Measurements from ENCODE around the gene SLC43A2.

Gene SLC43A2

DNA sequence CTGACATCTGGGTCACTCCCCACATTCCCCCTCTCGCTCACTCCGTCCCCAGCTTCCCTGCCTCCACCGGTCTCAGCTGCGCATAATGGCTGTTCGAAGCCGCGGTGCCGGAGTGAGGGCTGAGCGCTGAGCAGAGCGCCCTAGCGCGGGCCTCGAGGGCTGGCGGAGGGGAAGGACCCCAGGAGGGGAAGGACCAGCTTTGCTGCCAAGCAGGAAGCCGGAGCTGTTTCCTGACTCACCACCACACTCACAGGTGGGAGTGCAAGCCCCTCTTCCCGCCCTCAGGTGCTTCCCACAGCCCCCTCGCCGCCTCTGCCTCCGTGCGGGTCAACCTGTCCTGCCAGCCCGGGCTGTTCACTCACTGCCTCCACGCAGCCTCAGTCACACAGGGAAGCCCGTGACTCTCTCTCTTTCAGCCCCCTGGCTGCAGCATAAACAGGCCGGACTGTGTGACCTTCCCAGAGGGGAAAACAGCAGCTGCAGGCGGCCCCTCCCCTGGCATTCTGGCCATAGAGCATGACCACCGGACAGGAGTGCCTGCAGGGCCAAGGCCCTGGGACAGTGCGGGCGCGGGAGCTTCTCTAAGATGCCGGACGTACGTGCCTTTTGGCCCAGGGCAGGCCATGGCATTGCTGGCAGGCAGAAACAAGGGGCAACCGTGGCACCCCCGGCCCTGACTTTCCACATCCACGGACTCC, 23.7 kb downstream of the SLC43A2 start:
- no peak overlapping the region for H3K4me3 ChIP-seq (ENCODE audit: low read depth, low read length)
- TF ChIP-seq, protein P1, sequence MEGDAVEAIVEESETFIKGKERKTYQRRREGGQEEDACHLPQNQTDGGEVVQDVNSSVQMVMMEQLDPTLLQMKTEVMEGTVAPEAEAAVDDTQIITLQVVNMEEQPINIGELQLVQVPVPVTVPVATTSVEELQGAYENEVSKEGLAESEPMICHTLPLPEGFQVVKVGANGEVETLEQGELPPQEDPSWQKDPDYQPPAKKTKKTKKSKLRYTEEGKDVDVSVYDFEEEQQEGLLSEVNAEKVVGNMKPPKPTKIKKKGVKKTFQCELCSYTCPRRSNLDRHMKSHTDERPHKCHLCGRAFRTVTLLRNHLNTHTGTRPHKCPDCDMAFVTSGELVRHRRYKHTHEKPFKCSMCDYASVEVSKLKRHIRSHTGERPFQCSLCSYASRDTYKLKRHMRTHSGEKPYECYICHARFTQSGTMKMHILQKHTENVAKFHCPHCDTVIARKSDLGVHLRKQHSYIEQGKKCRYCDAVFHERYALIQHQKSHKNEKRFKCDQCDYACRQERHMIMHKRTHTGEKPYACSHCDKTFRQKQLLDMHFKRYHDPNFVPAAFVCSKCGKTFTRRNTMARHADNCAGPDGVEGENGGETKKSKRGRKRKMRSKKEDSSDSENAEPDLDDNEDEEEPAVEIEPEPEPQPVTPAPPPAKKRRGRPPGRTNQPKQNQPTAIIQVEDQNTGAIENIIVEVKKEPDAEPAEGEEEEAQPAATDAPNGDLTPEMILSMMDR (IDR thresholded peaks at IDR 0.05; ENCODE audit: borderline replicate concordance, insufficient read depth, low read depth, low read length): no peak

DNA sequence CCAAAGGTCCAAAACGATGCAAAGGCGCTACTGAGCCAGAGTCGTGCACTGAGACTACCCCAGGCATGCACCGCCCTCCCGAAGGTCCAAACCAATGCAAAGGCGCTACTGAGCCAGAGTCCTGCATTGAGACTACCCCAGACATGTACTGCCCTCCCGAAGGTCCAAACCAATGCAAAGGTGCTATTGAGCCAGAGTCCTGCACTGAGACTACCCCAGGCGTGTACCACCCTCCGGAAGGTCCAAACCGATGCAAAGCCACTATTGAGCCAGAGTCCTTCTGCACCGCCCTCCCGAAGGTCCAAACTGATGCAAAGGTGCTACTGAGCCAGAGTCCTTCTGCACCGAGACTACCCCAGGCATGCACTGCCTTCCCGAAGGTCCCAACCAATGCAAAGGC, 27.1 kb downstream of the SLC43A2 start:
- H3K4me3 ChIP-seq (ENCODE audit: low read depth, low read length): no peak overlapping the region
- TF ChIP-seq, protein P1 (IDR thresholded peaks at IDR 0.05; ENCODE audit: borderline replicate concordance, insufficient read depth, low read depth, low read length): no peak

DNA sequence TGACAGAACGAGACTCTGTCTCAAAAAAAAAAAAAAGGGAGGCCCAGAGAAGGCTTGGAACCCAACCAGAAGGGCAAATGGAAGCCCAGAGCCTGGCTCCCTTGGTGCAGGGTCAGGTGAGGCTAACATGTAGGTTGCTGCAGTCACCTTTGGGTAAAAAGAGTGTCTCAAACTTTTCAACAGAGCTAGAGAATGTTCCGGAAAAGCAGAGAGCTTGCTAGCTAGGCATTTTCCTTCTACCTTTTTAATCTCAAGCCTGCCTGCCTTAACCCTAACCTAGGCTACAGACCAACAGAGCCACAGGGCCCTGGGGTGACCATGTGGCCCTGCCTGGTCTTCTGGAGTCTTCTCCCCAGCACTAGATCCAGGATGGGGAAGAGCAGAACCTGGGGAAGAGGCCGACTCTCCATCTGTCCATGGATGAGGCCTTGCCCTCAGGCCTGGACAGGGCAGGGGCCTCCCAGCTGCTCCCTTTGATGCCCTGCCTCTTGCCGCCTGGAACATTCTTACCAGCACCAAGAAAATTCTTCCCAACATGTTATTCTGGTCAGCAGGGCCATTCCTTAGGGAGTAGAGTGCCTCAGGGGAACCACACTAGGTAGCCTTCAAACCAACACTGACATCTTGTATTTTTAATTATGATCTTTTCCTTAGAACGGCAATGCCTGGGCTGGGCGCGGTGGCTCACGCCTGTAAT, 30.1 kb downstream of the SLC43A2 start:
- no peak overlapping the region for H3K4me3 ChIP-seq (ENCODE audit: low read depth, low read length)
- TF ChIP-seq, protein P1 (IDR thresholded peaks at IDR 0.05; ENCODE audit: borderline replicate concordance, insufficient read depth, low read depth, low read length): no peak

DNA sequence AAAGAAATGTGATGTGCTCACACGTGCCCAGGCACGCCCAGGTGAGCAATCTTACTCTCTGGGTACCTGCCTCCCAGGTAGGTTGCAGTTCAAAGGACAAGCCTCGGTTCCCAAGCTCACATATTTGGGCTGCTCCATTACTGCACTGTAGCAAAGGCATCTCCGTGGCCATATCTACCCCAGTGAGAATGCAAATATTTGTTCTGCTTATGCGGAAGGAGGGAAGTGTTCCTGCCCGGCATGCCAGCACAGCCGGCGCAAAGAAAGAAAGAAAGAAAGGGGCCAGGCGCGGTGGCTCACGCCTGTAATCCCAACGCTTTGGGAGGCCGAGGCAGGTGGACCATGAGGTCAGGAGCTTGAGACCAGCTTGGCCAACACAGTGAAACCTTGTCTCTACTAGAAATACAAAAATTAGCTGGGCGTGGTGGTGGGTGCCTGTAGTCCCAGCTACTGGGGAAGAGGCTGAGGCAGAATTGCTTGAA, 30.7 kb downstream of the SLC43A2 start:
- H3K4me3 ChIP-seq (ENCODE audit: low read depth, low read length): no peak overlapping the region
- TF ChIP-seq, protein P1 (IDR thresholded peaks at IDR 0.05; ENCODE audit: borderline replicate concordance, insufficient read depth, low read depth, low read length): no peak

DNA sequence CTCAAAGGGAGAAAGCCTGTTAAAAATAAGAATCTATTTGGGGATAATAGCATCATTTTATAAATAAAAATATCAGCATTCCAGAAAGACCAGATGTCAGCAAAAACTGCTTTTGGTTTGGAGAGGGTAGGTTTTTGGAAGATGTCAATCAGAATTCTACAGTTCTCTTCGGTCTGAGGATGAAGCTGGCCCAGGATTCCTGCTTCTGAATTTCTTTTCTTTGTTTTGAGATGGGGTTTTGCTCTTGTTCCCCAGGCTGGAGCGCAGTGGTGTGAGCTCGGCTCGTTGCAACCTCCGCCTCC, 35.1 kb downstream of the SLC43A2 start:
- H3K4me3 ChIP-seq (ENCODE audit: low read depth, low read length): no peak overlapping the region
- TF ChIP-seq, protein P1 (IDR thresholded peaks at IDR 0.05; ENCODE audit: borderline replicate concordance, insufficient read depth, low read depth, low read length): no peak

DNA sequence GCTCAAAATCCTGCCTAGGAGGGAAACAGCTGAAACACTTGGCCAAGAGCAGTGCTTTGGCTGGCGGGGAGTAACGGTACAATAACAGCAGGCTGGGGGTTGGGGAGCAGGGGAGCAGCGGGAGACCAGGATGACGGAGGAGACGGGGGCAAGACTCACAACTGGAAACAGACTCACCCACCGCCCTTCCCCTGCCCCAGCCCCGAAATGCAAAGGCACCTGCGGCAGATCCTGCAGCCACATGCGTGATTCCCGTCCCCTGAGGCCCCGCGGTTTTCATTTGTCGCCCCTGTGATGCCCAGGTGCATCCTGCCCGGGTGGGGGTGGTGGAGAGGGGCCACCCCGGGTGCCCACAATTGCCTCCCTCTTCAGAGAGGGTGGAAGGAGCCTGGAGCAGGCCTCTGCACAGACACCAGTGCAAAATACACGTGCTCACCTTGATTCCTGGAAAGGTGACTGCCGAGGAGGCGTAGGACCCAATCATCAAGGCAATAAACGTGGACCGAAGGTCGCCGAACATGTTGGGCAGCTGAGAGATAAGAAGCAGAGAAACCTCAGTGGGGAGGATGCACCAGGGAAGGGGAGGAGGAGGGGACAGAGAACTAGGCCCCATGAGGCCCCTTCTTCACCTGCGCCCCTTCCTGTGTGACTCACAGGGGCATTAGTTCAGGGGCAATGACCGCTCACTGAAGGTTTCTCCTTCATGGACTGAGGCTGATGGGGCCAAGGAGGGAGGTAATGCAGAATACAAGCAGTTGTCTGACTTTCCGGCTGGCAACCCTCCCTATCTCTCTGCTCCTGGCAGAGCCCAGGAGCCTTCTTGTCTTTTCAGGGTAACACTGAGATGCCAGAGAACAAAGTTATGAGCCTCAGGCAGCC, 35.6 kb downstream of the SLC43A2 start:
- TF ChIP-seq, protein P1 (IDR thresholded peaks at IDR 0.05; ENCODE audit: borderline replicate concordance, insufficient read depth, low read depth, low read length): no peak
- H3K4me3 ChIP-seq (ENCODE audit: low read depth, low read length): no peak overlapping the region
